Islet of Langerhans (tissue), 1 donor: ENCODE results near the gene VIP.

ENCODE experiments used
- FAIRE-seq: peaks from one replicate; lab custom pipeline; 2011; peaks lifted over from hg19 to GRCh38; lab: Jason Lieb, UNC

The VIP gene

DNA sequence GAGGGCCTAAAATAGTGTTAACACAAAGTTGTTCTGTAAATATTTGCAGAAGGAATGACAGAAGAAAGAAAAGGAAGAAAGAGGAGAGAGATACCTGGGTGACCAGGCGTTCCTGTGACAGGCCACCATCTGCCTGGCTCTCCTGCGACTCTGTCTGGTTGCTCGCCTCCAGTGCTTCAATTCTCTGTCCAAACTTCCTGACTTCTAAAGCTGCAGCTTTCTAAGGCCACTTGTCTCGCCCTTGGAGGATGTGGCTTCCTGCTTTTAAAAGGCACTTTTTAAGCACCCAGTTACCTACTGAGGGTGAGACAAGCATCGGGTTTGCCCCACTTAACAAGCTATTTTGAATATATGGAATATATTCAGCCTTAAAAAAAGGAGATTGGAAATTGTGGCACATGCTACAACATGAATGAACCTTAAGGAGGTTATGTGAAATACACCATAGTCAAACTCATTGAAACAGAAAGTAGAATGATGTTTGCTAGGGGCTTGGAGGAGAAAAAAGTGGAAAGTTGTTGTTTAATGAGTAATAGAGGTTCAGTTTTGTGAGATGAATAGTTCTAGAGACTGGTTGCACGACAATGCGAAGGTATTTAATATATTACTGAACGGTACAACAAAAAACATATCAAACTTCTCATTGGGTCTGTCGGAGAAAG, 32.8 kb downstream of the VIP start:
- FAIRE-seq, result no peak

DNA sequence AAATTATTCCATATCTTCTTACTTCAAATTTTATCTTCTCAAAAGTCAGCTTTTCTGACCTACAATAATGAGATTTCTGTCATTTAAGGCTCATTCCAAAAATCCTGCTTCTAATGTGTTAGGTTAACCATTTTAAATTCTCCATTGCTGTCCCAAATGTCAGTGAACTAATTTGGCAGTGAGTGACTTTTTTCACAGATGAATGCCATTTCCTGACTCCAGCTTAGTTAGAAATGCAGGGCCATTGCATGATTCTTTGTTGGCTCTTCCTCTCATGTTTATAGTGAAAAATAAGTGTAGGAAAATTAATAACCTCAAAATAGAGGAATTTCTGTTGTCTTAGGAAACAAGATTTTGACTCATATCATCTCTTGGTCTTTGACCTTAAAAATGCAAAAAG, 44.1 kb downstream of the VIP start:
- no peak for FAIRE-seq

DNA sequence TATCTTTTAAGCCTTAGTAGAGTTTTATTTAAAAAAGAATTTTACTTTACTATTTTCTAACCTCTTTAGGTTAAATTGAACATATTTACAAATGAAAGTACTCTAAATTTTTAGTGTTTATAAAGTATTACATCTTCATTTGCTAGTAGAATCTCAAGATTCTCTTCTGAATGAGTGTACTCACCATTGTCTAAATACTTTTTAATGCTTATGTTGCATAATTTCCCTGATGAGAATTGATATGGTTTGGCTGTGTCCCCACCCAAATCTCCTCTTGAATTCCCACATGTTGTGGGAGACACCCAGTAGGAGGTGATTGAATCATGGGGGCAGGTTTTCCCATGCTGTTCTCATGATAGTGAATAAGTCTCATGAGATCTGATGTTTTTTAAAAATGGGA, 53.6 kb downstream of the VIP start:
- FAIRE-seq, result no peak
